Neural crest cell (in vitro differentiated cells): ENCODE data around the gene CREB3L2. TPM values are rescaled to one million over a fixed set of nuclear protein-coding genes. Genes with fewer than 3 reads are reported as not detected.
"Not testable (repeated sequence)": the region's sequence is repeated elsewhere in the genome, so short reads cannot be mapped to it uniquely, and the experiment has no call there.

Experiments used
- DNase-seq: peaks from one replicate; pipeline ENCODE4 v3.0.0; 2021; ENCODE audit warnings: low read depth, mixed read lengths, low spot score
- H3K27ac Mint-ChIP-seq: one replicate; pipeline ENCODE4 v1.8.0; 2021; ENCODE audit warnings: mild to moderate bottlenecking, mixed read lengths; ENCODE audit not compliant: unreplicated experiment
- H3K27me3 Mint-ChIP-seq: 2 replicates; pipeline ENCODE4 v1.8.0; 2021; ENCODE audit warnings: low read depth, mild to moderate bottlenecking, mixed read lengths
- H3K36me3 Mint-ChIP-seq: 2 replicates; pipeline ENCODE4 v1.8.0; 2021; ENCODE audit warnings: low read depth, mild to moderate bottlenecking, mixed read lengths
- H3K4me1 Mint-ChIP-seq: 2 replicates; pipeline ENCODE4 v1.8.0; 2021; ENCODE audit warnings: mixed read lengths
- H3K4me3 Mint-ChIP-seq: one replicate; pipeline ENCODE4 v1.8.0; 2021; ENCODE audit warnings: mild to moderate bottlenecking, mixed read lengths
- H3K9me3 Mint-ChIP-seq: 2 replicates; pipeline ENCODE4 v1.8.0; 2021; ENCODE audit warnings: mixed read lengths
- total RNA-seq: library from RNA; stranded (reverse); gene quantifications from 2 replicates; pipeline ENCODE4 v1.2.1, GENCODE V29; 2021
- TF ChIP-seq, protein P1 (sequence below): fragments of 200-600 bp; sonication (generic); conservative IDR thresholded peaks from 2 replicates; pipeline ENCODE4 v1.5.0; 2021; ENCODE audit warnings: antibody characterized with exemption, mild to moderate bottlenecking

Gene CREB3L2
- total RNA-seq, 1 donor from 2014 or later: 51.9 TPM

DNA sequence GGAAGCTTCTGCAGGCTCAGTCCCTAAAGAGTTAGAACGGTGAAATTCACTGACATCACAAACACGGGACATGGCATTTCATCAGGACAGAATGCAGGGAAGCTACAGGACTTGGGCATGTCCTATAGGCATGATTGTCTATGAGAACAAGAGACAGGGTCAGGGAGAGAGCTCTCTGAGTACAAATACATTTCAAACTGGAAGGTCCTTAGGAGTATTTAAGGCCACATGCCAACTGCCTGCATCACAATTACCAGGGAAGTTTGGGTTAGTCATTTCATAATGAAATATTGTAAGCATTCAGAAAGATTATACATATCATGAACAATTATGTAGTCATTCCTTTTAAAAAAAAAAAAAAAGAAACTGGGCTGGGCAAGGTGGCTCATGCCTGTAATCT, 71.3 kb downstream of the CREB3L2 start:
- H3K9me3 Mint-ChIP-seq: peaks cover 4% of the 10 kb centered on the region

DNA sequence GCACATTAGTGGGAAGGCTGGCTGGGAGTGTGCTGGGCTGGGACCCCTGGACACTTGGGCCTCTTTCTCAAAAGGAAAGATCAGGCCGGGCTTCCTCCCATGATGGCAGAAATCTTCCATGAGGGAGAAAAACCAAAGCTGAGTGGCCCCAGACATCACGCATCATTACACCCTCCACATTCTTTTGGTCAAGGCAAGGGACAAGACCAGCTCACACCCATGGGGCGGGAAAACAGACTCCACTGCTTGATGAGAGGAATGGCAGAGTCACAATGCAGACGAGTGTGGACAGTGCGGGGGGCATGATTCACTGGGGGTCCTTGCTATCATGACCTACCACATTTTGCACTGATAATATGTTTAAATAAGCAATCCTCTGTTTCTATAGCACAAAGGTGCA, 73.3 kb downstream of the CREB3L2 start:
- DNase-seq: no peak
- TF ChIP-seq, protein P1, sequence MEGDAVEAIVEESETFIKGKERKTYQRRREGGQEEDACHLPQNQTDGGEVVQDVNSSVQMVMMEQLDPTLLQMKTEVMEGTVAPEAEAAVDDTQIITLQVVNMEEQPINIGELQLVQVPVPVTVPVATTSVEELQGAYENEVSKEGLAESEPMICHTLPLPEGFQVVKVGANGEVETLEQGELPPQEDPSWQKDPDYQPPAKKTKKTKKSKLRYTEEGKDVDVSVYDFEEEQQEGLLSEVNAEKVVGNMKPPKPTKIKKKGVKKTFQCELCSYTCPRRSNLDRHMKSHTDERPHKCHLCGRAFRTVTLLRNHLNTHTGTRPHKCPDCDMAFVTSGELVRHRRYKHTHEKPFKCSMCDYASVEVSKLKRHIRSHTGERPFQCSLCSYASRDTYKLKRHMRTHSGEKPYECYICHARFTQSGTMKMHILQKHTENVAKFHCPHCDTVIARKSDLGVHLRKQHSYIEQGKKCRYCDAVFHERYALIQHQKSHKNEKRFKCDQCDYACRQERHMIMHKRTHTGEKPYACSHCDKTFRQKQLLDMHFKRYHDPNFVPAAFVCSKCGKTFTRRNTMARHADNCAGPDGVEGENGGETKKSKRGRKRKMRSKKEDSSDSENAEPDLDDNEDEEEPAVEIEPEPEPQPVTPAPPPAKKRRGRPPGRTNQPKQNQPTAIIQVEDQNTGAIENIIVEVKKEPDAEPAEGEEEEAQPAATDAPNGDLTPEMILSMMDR: no peak
- peaks cover 32% of the 10 kb centered on the region for H3K4me1 Mint-ChIP-seq
- H3K36me3 Mint-ChIP-seq: peaks cover 37% of the 10 kb centered on the region
- H3K4me3 Mint-ChIP-seq: no peak overlapping the region
- peaks cover 4% of the 10 kb centered on the region for H3K9me3 Mint-ChIP-seq
- H3K27ac Mint-ChIP-seq: no peak overlapping the region
- H3K27me3 Mint-ChIP-seq: no peaks in the 10 kb centered on the region

More for the DNA sequence above, 71.3 kb downstream of the CREB3L2 start:
- Mint-ChIP-seq H3K36me3 (peaks cover 24% of the 10 kb centered on the region), H3K4me1 (peaks cover 36% of the 10 kb centered on the region), H3K27ac (no peak overlapping the region), H3K27me3 (no peaks in the 10 kb centered on the region), H3K4me3 (no peak overlapping the region)
- TF ChIP-seq, protein P1: no peak
- DNase-seq: no peak

DNA sequence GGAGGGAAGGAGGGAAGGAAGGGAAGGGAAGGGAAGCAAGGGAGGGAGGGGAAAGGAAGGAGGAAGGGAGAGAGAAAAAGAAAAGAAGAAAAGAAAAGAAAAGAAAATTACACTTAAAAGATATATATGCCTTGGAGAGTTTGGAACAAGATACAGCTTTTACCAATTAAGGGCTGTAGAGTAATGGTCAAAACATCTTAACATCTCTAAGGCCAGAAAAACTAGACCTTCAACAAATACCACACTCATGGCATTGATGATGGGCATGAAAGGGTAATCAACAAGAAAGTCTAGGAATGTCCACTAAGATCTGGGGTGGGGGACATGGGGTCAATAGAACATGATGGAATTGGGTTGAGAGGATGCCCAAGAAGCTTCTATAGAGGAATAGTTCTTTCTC, 74.5 kb downstream of the CREB3L2 start:
- no peak overlapping the region for H3K27ac Mint-ChIP-seq

DNA sequence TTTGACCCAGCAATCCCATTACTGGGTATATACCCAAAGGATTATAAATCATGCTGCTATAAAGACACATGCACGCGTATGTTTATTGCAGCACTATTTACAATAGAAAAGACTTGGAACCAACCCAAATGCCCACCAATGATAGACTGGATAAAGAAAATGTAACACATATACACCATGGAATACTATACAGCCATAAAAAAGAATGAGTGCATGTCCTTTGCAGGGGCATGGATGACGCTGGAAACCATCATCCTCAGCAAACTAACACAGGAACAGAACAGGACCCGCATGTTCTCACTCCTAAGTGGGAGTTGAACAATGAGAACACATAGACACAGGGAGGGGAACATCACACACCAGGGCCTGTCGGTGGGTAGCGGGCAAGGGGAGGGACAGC, 75.7 kb downstream of the CREB3L2 start:
- H3K4me3 Mint-ChIP-seq, H3K27ac Mint-ChIP-seq, DNase-seq, H3K27me3 Mint-ChIP-seq, H3K9me3 Mint-ChIP-seq: not testable (repeated sequence)
- Mint-ChIP-seq H3K4me1 (peaks cover 21% of the 10 kb centered on the region), H3K36me3 (peaks cover 50% of the 10 kb centered on the region)

More for the DNA sequence above, 74.5 kb downstream of the CREB3L2 start:
- no peaks in the 10 kb centered on the region for H3K27me3 Mint-ChIP-seq
- H3K4me1 Mint-ChIP-seq: peaks cover 19% of the 10 kb centered on the region
- no peak for DNase-seq
- H3K36me3 Mint-ChIP-seq: peaks cover 45% of the 10 kb centered on the region
- H3K9me3 Mint-ChIP-seq: no peaks in the 10 kb centered on the region
- TF ChIP-seq, protein P1: no peak
- no peak overlapping the region for H3K4me3 Mint-ChIP-seq

DNA sequence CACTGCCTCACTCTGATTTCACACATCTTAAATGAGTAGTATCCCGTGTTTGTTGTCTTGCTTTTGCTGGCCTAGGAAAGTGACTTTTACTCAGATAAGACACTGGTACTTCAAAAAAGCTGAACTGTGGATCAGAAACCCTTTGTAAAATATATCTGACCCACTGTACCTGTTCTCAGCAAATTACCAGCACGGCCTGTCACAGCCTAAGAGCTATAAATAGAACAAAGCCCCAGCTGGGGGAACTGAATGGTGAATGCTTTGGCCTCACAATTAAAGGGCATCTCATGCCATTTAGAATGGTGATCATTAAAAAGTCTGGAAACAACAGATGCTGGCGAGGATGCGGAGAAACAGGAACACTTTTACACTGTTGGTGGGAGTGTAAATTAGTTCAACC, 76.1 kb downstream of the CREB3L2 start:
- Mint-ChIP-seq H3K9me3 (no peaks in the 10 kb centered on the region), H3K27ac (peak overlapping the region; percentile 47), H3K4me1 (peaks cover 24% of the 10 kb centered on the region), H3K4me3 (no peak overlapping the region), H3K27me3 (no peaks in the 10 kb centered on the region), H3K36me3 (peaks cover 52% of the 10 kb centered on the region)
- DNase-seq: no peak
- TF ChIP-seq, protein P1: no peak

DNA sequence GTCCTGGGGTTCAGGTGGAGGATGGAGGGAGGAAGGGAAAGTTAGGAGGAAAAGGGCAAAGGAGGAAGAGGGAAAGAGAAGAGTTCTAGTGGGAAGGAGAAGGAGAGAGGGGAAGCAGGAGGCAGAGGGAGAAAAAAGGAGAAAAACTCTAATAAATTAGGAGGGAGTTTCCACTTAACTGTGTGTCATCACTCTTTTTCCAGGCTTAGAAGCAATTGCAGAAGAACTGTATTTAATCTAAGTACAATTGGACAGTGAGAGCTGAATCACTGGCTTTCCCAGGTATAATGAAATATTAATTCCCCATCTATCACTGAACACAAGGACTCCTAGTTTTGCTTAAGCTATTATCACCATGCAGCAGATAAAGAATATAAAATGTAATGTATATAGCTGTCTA, 76.8 kb downstream of the CREB3L2 start:
- Mint-ChIP-seq H3K36me3 (peaks cover 56% of the 10 kb centered on the region), H3K9me3 (no peaks in the 10 kb centered on the region), H3K4me1 (peaks cover 25% of the 10 kb centered on the region), H3K27me3 (no peaks in the 10 kb centered on the region), H3K4me3 (no peak overlapping the region), H3K27ac (no peak overlapping the region)
- TF ChIP-seq, protein P1: no peak
- DNase-seq: no peak
